Neural cell (in vitro differentiated cells): Measurements from ENCODE around the gene ALG6. TPM values are rescaled to one million over a fixed set of nuclear protein-coding genes. Genes with fewer than 3 reads are reported as not detected.

Experiments used
- H2AFZ ChIP-seq: fragments of 200-600, 300-800 bp; sonication (generic), shearing (Covaris generic); 2 replicates; pipeline ENCODE4 v1.6.0; 2014; ENCODE audit warnings: low read depth, mild to moderate bottlenecking, antibody characterized with exemption, low read length, moderate library complexity
- H3F3A ChIP-seq: fragments of 200-600 bp; shearing (Covaris generic); 2 replicates; pipeline ENCODE4 v1.6.1; 2016; ENCODE audit warnings: mild to moderate bottlenecking, moderate library complexity, mixed read lengths, antibody characterized with exemption, low read length; ENCODE audit not compliant: insufficient read depth, poor library complexity, severe bottlenecking
- H3K27ac ChIP-seq: fragments of 200-600, 300-800 bp; sonication (generic), shearing (Covaris generic); 2 replicates; pipeline ENCODE4 v1.5.1; 2014; ENCODE audit warnings: mild to moderate bottlenecking, low read length, moderate library complexity
- H3K27me3 ChIP-seq: fragments of 300-800, 200-600 bp; sonication (generic), shearing (Covaris generic); 2 replicates; pipeline ENCODE4 v1.6.0; 2014; ENCODE audit warnings: mild to moderate bottlenecking, low read depth, low read length, moderate library complexity; ENCODE audit not compliant: insufficient read depth
- H3K36me3 ChIP-seq: fragments of 300-800, 200-600 bp; sonication (generic), shearing (Covaris generic); 2 replicates; pipeline ENCODE4 v1.5.1; 2014; ENCODE audit warnings: mild to moderate bottlenecking, antibody characterized with exemption, low read length, moderate library complexity; ENCODE audit not compliant: insufficient read depth
- H3K4me2 ChIP-seq: fragments of 300-800, 200-600 bp; sonication (generic), shearing (Covaris generic); 2 replicates; pipeline ENCODE4 v1.6.0; 2014; ENCODE audit warnings: mild to moderate bottlenecking, low read length
- H3K4me3 ChIP-seq: fragments of 300-800, 200-600 bp; sonication (generic), shearing (Covaris generic); 2 replicates; pipeline ENCODE4 v1.5.1; 2014; ENCODE audit warnings: mild to moderate bottlenecking, low read length, moderate library complexity
- H3K79me2 ChIP-seq: fragments of 200-600 bp; shearing (Covaris generic); replicated peaks from 2 replicates; pipeline ENCODE4 v1.6.0; 2014; ENCODE audit warnings: mild to moderate bottlenecking, low read length, moderate library complexity; ENCODE audit not compliant: insufficient read depth
- H3K9ac ChIP-seq: fragments of 300-800, 200-600 bp; sonication (generic), shearing (Covaris generic); 2 replicates; pipeline ENCODE4 v1.6.1; 2016; ENCODE audit warnings: mild to moderate bottlenecking, low read length, mixed read lengths
- H3K9me2 ChIP-seq: fragments of 200-600 bp; shearing (Covaris generic); 2 replicates; pipeline ENCODE4 v1.6.1; 2016; ENCODE audit warnings: mild to moderate bottlenecking, low read length, mixed read lengths; ENCODE audit not compliant: insufficient read depth
- H3K9me3 ChIP-seq: fragments of 200-600, 300-800 bp; sonication (generic), shearing (Covaris generic); 2 replicates; pipeline ENCODE4 v1.6.1; 2016; ENCODE audit warnings: mild to moderate bottlenecking, mixed run types, low read length, moderate library complexity, mixed read lengths
- H4K20me1 ChIP-seq: fragments of 200-600 bp; shearing (Covaris generic); 2 replicates; pipeline ENCODE4 v1.6.1; 2016; ENCODE audit warnings: mild to moderate bottlenecking, mixed run types; ENCODE audit not compliant: insufficient read depth
- EP300 ChIP-seq: fragments of 450-650 bp; conservative IDR thresholded peaks from 2 replicates; pipeline ENCODE4 v1.6.1; 2014; ENCODE audit warnings: antibody characterized with exemption, mild to moderate bottlenecking, moderate library complexity; ENCODE audit not compliant: poor library complexity, severe bottlenecking
- EZH2 ChIP-seq: fragments of 200-600, 300-800 bp; shearing (Covaris generic), sonication (generic); IDR thresholded peaks from 2 replicates; pipeline ENCODE4 v1.6.1; 2014; ENCODE audit warnings: antibody characterized with exemption, low read length, borderline replicate concordance, mild to moderate bottlenecking; ENCODE audit not compliant: insufficient read depth, poor library complexity, severe bottlenecking
- MXI1 ChIP-seq: fragments of 450-650 bp; conservative IDR thresholded peaks from 2 replicates; pipeline ENCODE4 v1.6.1; 2014; ENCODE audit warnings: antibody characterized with exemption, mild to moderate bottlenecking; ENCODE audit not compliant: poor library complexity, severe bottlenecking
- POLR2AphosphoS5 ChIP-seq: IDR thresholded peaks from 2 replicates; pipeline ENCODE4 v1.6.1; 2012
- RAD21 ChIP-seq: fragments of 450-650 bp; conservative IDR thresholded peaks from 2 replicates; pipeline ENCODE4 v1.6.1; 2014; ENCODE audit warnings: antibody characterized with exemption, mild to moderate bottlenecking, moderate library complexity
- REST ChIP-seq: IDR thresholded peaks from 2 replicates; pipeline ENCODE4 v1.6.1; 2012; ENCODE audit warnings: borderline replicate concordance
- polyA plus RNA-seq: library from polyadenylated mRNA; depleted of rRNA; stranded (reverse); fragments of >200 nt; gene quantifications from 2 replicates; pipeline ENCODE4 v1.2.3, GENCODE V29; 2014

The ALG6 gene
- polyA plus RNA-seq, 1 donor from 2014 or later = 46.8 TPM

DNA sequence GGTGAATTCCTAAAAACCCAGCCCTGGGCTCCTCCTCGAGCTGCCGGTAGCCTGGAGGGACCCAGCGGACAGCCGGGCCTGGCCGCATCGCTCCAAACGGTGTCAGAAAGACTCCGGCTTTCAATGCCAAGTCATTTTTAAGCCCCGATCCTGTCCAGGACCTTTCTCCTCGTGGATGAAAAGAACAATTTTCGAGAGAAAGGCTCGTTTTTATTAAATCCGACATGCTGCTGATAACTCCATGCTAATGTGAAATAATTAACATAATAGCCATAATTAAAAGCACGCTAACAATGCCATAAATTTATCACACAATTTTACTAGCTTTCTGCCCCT, 49.6 kb upstream of the ALG6 start (continued):
- no peak for TF ChIP-seq POLR2AphosphoS5

DNA sequence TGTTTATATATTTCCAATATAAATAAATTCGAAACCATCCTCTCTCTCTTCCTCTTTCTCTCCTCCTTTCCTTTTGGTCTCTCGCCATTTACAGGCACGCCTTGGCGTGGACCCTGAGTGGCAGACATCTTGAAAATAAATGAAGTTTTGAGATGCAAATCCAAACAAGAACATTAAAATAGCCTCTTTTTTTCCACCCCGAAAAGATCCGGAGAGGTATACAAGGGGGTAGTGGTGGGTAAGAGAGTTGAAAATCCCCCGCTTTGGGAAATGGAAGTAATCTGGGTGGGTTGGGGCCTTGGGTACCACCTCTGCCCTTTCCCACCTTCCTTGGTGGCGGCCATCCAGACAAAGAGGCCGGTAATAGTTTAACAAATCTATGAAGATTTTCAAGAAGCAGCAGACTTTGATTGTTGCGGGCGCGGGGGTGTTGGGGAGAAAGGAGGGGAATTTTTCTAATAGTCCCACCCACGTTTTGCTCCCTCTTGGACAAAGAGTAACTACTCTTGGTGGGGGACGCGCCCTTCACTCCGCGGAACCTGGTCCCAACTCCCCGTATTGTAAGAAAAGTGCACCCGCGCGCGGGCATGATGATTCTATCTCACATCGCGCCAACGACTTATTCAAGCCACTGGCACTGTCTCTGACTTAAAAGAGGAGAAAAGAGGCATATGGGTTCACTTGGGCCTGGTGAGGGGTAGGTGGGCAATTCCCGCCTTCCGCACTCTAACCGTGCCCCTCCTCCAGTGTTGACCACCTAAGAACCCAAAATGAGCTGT, 49.0 kb upstream of the ALG6 start:
- Histone ChIP-seq H3K4me3 (no peak overlapping the region), H3K79me2 (no peaks in the 10 kb centered on the region), H3K4me2 (no peak overlapping the region), H3F3A (no peaks in the 10 kb centered on the region), H3K27me3 (peaks cover 97% of the 10 kb centered on the region), H4K20me1 (no peaks in the 10 kb centered on the region), H2AFZ (no peak overlapping the region), H3K9ac (no peak overlapping the region), H3K9me2 (no peaks in the 10 kb centered on the region), H3K27ac (no peak overlapping the region), H3K36me3 (no peaks in the 10 kb centered on the region), H3K9me3 (peaks cover 6% of the 10 kb centered on the region)
- TF ChIP-seq REST = no peak
- peak; percentile 61 for TF ChIP-seq POLR2AphosphoS5
- no peak for TF ChIP-seq EP300
- TF ChIP-seq EZH2 = peak; percentile 62

DNA sequence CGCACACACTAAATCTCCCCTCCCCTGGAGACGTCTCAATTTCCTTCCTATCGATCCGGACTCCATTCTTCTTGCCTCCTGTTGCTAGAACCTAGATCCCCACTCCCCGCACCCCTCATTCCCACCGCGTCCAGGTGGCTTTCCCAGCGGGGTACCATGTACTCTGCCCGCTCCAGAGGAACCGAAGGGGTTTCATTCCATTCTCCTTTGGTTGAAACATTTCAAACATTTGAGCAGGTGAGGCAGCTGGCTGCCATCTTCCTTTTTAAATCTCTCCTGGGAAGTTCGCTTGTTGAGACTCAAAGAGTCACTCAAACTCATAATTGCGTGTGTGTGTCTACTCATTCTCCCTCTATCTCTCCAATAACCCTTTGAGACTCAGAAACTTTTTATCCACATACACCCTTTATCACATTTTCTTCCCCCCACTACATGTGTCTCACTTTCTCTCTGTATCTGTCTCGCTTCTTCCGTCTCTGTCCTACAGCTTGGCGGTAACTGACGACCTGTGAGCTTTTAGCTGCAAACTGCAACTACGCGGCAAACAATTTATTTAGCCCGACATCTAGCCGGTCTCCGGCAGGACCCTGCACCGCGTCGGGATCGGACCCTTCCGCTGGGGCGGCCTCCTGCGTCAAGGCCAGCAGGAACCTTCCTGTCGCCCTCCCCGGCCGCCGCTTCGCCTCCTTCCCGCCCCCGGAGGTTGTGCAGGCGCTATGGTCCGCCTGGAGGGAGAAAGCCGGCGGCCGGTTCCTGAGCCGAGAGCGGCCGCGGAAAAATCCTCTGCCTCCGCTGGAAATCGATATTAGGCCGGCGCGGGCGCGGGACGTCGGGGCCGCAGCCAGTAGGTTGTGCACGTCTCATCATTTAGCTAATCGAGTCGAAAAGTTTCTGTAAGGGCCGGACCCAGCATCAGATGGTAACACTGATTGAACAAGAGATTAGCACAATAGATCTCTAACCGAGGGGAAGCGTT, 48.1 kb upstream of the ALG6 start:
- Histone ChIP-seq H3K9me2 (no peaks in the 10 kb centered on the region), H3K9me3 (peaks cover 6% of the 10 kb centered on the region), H3K79me2 (no peaks in the 10 kb centered on the region), H3K4me3 (no peak overlapping the region), H3F3A (no peaks in the 10 kb centered on the region), H3K9ac (no peak overlapping the region), H3K4me2 (no peak overlapping the region), H3K36me3 (no peaks in the 10 kb centered on the region), H4K20me1 (no peaks in the 10 kb centered on the region), H3K27me3 (peaks cover 96% of the 10 kb centered on the region), H2AFZ (no peak overlapping the region), H3K27ac (no peak overlapping the region)
- peak; percentile 49 for TF ChIP-seq POLR2AphosphoS5
- TF ChIP-seq EZH2 = peak; percentile 95
- TF ChIP-seq MXI1 = no peak
- no peak for TF ChIP-seq RAD21
